ENCODE data around the gene ABLIM3. TPM values are rescaled to one million over a fixed set of nuclear protein-coding genes. Genes with fewer than 3 reads are reported as not detected.
"Not testable (repeated sequence)": the region's sequence is repeated elsewhere in the genome, so short reads cannot be mapped to it uniquely, and the experiment has no call there.

ABLIM3 gene
- polyA plus RNA-seq, 2 donors = 17.1 to 56.2 TPM

- Histone ChIP-seq H3K27ac (ENCODE audit: low read depth in 2 of 2, low read length in 1 of 2) (no peak overlapping the region), H3K4me3 (ENCODE audit: low read depth in 1 of 2, low read length in 2 of 2) (no peak overlapping the region), H3K9me3 (ENCODE audit: control insufficient read depth in 2 of 2, insufficient read depth in 1 of 2, low read depth in 1 of 2, low read length in 1 of 2) (no peaks in the 10 kb centered on the region), H3K36me3 (ENCODE audit: control insufficient read depth in 2 of 2, insufficient read depth in 2 of 2, low read length in 1 of 2) (no peaks in the 10 kb centered on the region), H3K4me1 (ENCODE audit: control insufficient read depth in 2 of 2, insufficient read depth in 2 of 2, low read length in 1 of 2) (peaks cover 0 to 6% of the 10 kb centered on the region in 2 donors), H3K27me3 (ENCODE audit: control insufficient read depth in 1 of 2, insufficient read depth in 2 of 2, low read length in 2 of 2) (no peaks in the 10 kb centered on the region)
- WGBS, 2 donors = 80 to 81% methylated on average over 8 of the region's 8 CpGs
These were observed 36.7 kb downstream of the ABLIM3 start for GRCh38 chr5:149177911-149178565.

- peaks cover 0 to 4% of the 10 kb centered on the region in 2 donors for H3K27me3 ChIP-seq (ENCODE audit: control insufficient read depth in 1 of 2, insufficient read depth in 2 of 2, low read length in 2 of 2)
- H3K9me3 ChIP-seq (ENCODE audit: control insufficient read depth in 2 of 2, insufficient read depth in 1 of 2, low read depth in 1 of 2, low read length in 1 of 2) = no peaks in the 10 kb centered on the region
- WGBS, 2 donors = 81 to 85% methylated on average over 2 of the region's 2 CpGs
- H3K36me3 ChIP-seq (ENCODE audit: control insufficient read depth in 2 of 2, insufficient read depth in 2 of 2, low read length in 1 of 2) = no peaks in the 10 kb centered on the region
- no peaks in the 10 kb centered on the region for H3K4me1 ChIP-seq (ENCODE audit: control insufficient read depth in 2 of 2, insufficient read depth in 2 of 2, low read length in 1 of 2)
- H3K27ac ChIP-seq (ENCODE audit: low read depth in 2 of 2, low read length in 1 of 2) = no peak overlapping the region
- H3K4me3 ChIP-seq (ENCODE audit: low read depth in 1 of 2, low read length in 2 of 2) = no peak overlapping the region
These were observed 40.4 kb downstream of the ABLIM3 start for GRCh38 chr5:149181732-149182131.

GRCh38 chr5:149182241-149182640, 40.9 kb downstream of the ABLIM3 start:
- no peak overlapping the region for H3K4me3 ChIP-seq (ENCODE audit: low read depth in 1 of 2, low read length in 2 of 2)
- no peak overlapping the region for H3K27ac ChIP-seq (ENCODE audit: low read depth in 2 of 2, low read length in 1 of 2)
- no peaks in the 10 kb centered on the region for H3K36me3 ChIP-seq (ENCODE audit: control insufficient read depth in 2 of 2, insufficient read depth in 2 of 2, low read length in 1 of 2)
- H3K4me1 ChIP-seq (ENCODE audit: control insufficient read depth in 2 of 2, insufficient read depth in 2 of 2, low read length in 1 of 2) = no peaks in the 10 kb centered on the region
- peaks cover 0 to 4% of the 10 kb centered on the region in 2 donors for H3K27me3 ChIP-seq (ENCODE audit: control insufficient read depth in 1 of 2, insufficient read depth in 2 of 2, low read length in 2 of 2)
- 77 to 84% methylated on average over 1 of the region's 1 CpG for WGBS, 2 donors
- H3K9me3 ChIP-seq (ENCODE audit: control insufficient read depth in 2 of 2, insufficient read depth in 1 of 2, low read depth in 1 of 2, low read length in 1 of 2) = no peaks in the 10 kb centered on the region

- no peak overlapping the region for H3K4me3 ChIP-seq (ENCODE audit: low read depth in 1 of 2, low read length in 2 of 2)
- peaks cover 0 to 4% of the 10 kb centered on the region in 2 donors for H3K27me3 ChIP-seq (ENCODE audit: control insufficient read depth in 1 of 2, insufficient read depth in 2 of 2, low read length in 2 of 2)
- H3K27ac ChIP-seq (ENCODE audit: low read depth in 2 of 2, low read length in 1 of 2) = no peak overlapping the region
- WGBS, 2 donors = 83 to 85% methylated on average over 3 of the region's 3 CpGs
- no peaks in the 10 kb centered on the region for H3K36me3 ChIP-seq (ENCODE audit: control insufficient read depth in 2 of 2, insufficient read depth in 2 of 2, low read length in 1 of 2)
- H3K9me3 ChIP-seq (ENCODE audit: control insufficient read depth in 2 of 2, insufficient read depth in 1 of 2, low read depth in 1 of 2, low read length in 1 of 2) = no peaks in the 10 kb centered on the region
- no peaks in the 10 kb centered on the region for H3K4me1 ChIP-seq (ENCODE audit: control insufficient read depth in 2 of 2, insufficient read depth in 2 of 2, low read length in 1 of 2)
These were observed 43.8 kb downstream of the ABLIM3 start for GRCh38 chr5:149185067-149185466.

GRCh38 chr5:149186506-149186905, 45.2 kb downstream of the ABLIM3 start:
- Histone ChIP-seq H3K4me3 (ENCODE audit: low read depth in 1 of 2, low read length in 2 of 2) (no peak overlapping the region), H3K9me3 (ENCODE audit: control insufficient read depth in 2 of 2, insufficient read depth in 1 of 2, low read depth in 1 of 2, low read length in 1 of 2) (no peaks in the 10 kb centered on the region), H3K27me3 (ENCODE audit: control insufficient read depth in 1 of 2, insufficient read depth in 2 of 2, low read length in 2 of 2) (peaks cover 0 to 4% of the 10 kb centered on the region in 2 donors), H3K36me3 (ENCODE audit: control insufficient read depth in 2 of 2, insufficient read depth in 2 of 2, low read length in 1 of 2) (no peaks in the 10 kb centered on the region), H3K27ac (ENCODE audit: low read depth in 2 of 2, low read length in 1 of 2) (no peak overlapping the region), H3K4me1 (ENCODE audit: control insufficient read depth in 2 of 2, insufficient read depth in 2 of 2, low read length in 1 of 2) (no peaks in the 10 kb centered on the region)
- 62 to 94% methylated on average over 2 of the region's 2 CpGs for WGBS, 2 donors

- not testable (repeated sequence) for H3K9me3 ChIP-seq (ENCODE audit: control insufficient read depth in 2 of 2, insufficient read depth in 1 of 2, low read depth in 1 of 2, low read length in 1 of 2); H3K36me3 ChIP-seq (ENCODE audit: control insufficient read depth in 2 of 2, insufficient read depth in 2 of 2, low read length in 1 of 2); H3K4me3 ChIP-seq (ENCODE audit: low read depth in 1 of 2, low read length in 2 of 2); H3K4me1 ChIP-seq (ENCODE audit: control insufficient read depth in 2 of 2, insufficient read depth in 2 of 2, low read length in 1 of 2); H3K27me3 ChIP-seq (ENCODE audit: control insufficient read depth in 1 of 2, insufficient read depth in 2 of 2, low read length in 2 of 2)
- WGBS, 2 donors = 64 to 72% methylated on average over 10 of the region's 10 CpGs
- peak overlapping the region in 1 of 2 donors; percentile 49 for H3K27ac ChIP-seq (ENCODE audit: low read depth in 2 of 2, low read length in 1 of 2)
These were observed 46.3 kb downstream of the ABLIM3 start for GRCh38 chr5:149187617-149188016.

- no peaks in the 10 kb centered on the region for H3K9me3 ChIP-seq (ENCODE audit: control insufficient read depth in 2 of 2, insufficient read depth in 1 of 2, low read depth in 1 of 2, low read length in 1 of 2)
- H3K4me1 ChIP-seq (ENCODE audit: control insufficient read depth in 2 of 2, insufficient read depth in 2 of 2, low read length in 1 of 2) = no peaks in the 10 kb centered on the region
- H3K36me3 ChIP-seq (ENCODE audit: control insufficient read depth in 2 of 2, insufficient read depth in 2 of 2, low read length in 1 of 2) = no peaks in the 10 kb centered on the region
- no peak overlapping the region for H3K27ac ChIP-seq (ENCODE audit: low read depth in 2 of 2, low read length in 1 of 2)
- WGBS, 2 donors = 95 to 99% methylated on average over 3 of the region's 3 CpGs
- H3K27me3 ChIP-seq (ENCODE audit: control insufficient read depth in 1 of 2, insufficient read depth in 2 of 2, low read length in 2 of 2) = peaks cover 0 to 3% of the 10 kb centered on the region in 2 donors
- H3K4me3 ChIP-seq (ENCODE audit: low read depth in 1 of 2, low read length in 2 of 2) = no peak overlapping the region
These were observed 47.1 kb downstream of the ABLIM3 start for GRCh38 chr5:149188383-149188782.

- Histone ChIP-seq H3K9me3 (ENCODE audit: control insufficient read depth in 2 of 2, insufficient read depth in 1 of 2, low read depth in 1 of 2, low read length in 1 of 2) (no peaks in the 10 kb centered on the region), H3K36me3 (ENCODE audit: control insufficient read depth in 2 of 2, insufficient read depth in 2 of 2, low read length in 1 of 2) (peaks cover 0 to 4% of the 10 kb centered on the region in 2 donors), H3K27me3 (ENCODE audit: control insufficient read depth in 1 of 2, insufficient read depth in 2 of 2, low read length in 2 of 2) (no peaks in the 10 kb centered on the region), H3K4me1 (ENCODE audit: control insufficient read depth in 2 of 2, insufficient read depth in 2 of 2, low read length in 1 of 2) (no peaks in the 10 kb centered on the region), H3K27ac (ENCODE audit: low read depth in 2 of 2, low read length in 1 of 2) (peak overlapping the region in 1 of 2 donors; percentile 0), H3K4me3 (ENCODE audit: low read depth in 1 of 2, low read length in 2 of 2) (no peak overlapping the region)
- 73 to 77% methylated on average over 9 of the region's 9 CpGs for WGBS, 2 donors
These were observed 54.1 kb downstream of the ABLIM3 start for GRCh38 chr5:149195337-149195887.

- peaks cover 0 to 4% of the 10 kb centered on the region in 2 donors for H3K36me3 ChIP-seq (ENCODE audit: control insufficient read depth in 2 of 2, insufficient read depth in 2 of 2, low read length in 1 of 2)
- WGBS, 2 donors = 89% methylated on average over 1 of the region's 1 CpG
- H3K4me1 ChIP-seq (ENCODE audit: control insufficient read depth in 2 of 2, insufficient read depth in 2 of 2, low read length in 1 of 2) = no peaks in the 10 kb centered on the region
- H3K9me3 ChIP-seq (ENCODE audit: control insufficient read depth in 2 of 2, insufficient read depth in 1 of 2, low read depth in 1 of 2, low read length in 1 of 2) = no peaks in the 10 kb centered on the region
- H3K27me3 ChIP-seq (ENCODE audit: control insufficient read depth in 1 of 2, insufficient read depth in 2 of 2, low read length in 2 of 2) = no peaks in the 10 kb centered on the region
- no peak overlapping the region for H3K4me3 ChIP-seq (ENCODE audit: low read depth in 1 of 2, low read length in 2 of 2)
- no peak overlapping the region for H3K27ac ChIP-seq (ENCODE audit: low read depth in 2 of 2, low read length in 1 of 2)
These were observed 54.7 kb downstream of the ABLIM3 start for GRCh38 chr5:149195962-149196361.

- Histone ChIP-seq H3K4me1 (ENCODE audit: control insufficient read depth in 2 of 2, insufficient read depth in 2 of 2, low read length in 1 of 2) (no peaks in the 10 kb centered on the region), H3K4me3 (ENCODE audit: low read depth in 1 of 2, low read length in 2 of 2) (no peak overlapping the region), H3K9me3 (ENCODE audit: control insufficient read depth in 2 of 2, insufficient read depth in 1 of 2, low read depth in 1 of 2, low read length in 1 of 2) (no peaks in the 10 kb centered on the region), H3K27me3 (ENCODE audit: control insufficient read depth in 1 of 2, insufficient read depth in 2 of 2, low read length in 2 of 2) (no peaks in the 10 kb centered on the region), H3K36me3 (ENCODE audit: control insufficient read depth in 2 of 2, insufficient read depth in 2 of 2, low read length in 1 of 2) (peaks cover 0 to 8% of the 10 kb centered on the region in 2 donors), H3K27ac (ENCODE audit: low read depth in 2 of 2, low read length in 1 of 2) (no peak overlapping the region)
- WGBS, 2 donors = 87 to 91% methylated on average over 9 of the region's 9 CpGs
These were observed 56.9 kb downstream of the ABLIM3 start for GRCh38 chr5:149198148-149198547.

Data from esophagus (tissue), 2 donors.